Measurements from ENCODE around the gene HEATR3.

The HEATR3 gene

GRCh38 chr16:50065624-50066481 is at the start of gene HEATR3:
Gene HEATR3 (plus strand): TSS chr16:50065970. CDS start chr16:50066132, 162 bp downstream.
- ATAC-seq (peak; percentile 82), DNase-seq (peak; percentile 96)

- ATAC-seq (no peak), DNase-seq (no peak)
These were observed 48.2 kb upstream of the HEATR3 start for GRCh38 chr16:50017553-50017952.

- no peak for DNase-seq
- no peak for ATAC-seq
These were observed 44.2 kb upstream of the HEATR3 start for GRCh38 chr16:50021544-50021943.

- DNase-seq (no peak), ATAC-seq (no peak)
These were observed 42.1 kb upstream of the HEATR3 start for GRCh38 chr16:50023641-50024040.

GRCh38 chr16:50024207-50024606 is 41.6 kb upstream of the HEATR3 start:
- no peak for DNase-seq
- ATAC-seq = no peak

GRCh38 chr16:50024684-50025536 is 40.9 kb upstream of the HEATR3 start, which contains the start of gene CNEP1R1:
Gene CNEP1R1 (plus strand): TSS chr16:50025225. CDS start chr16:50025316, 91 bp downstream.
- ATAC-seq (peak; percentile 100), DNase-seq (peak; percentile 92)

GRCh38 chr16:50025537-50025931 is 40.2 kb upstream of the HEATR3 start:
- DNase-seq (peak; percentile 31), ATAC-seq (no peak)

- DNase-seq (no peak), ATAC-seq (no peak)
These were observed 37.9 kb upstream of the HEATR3 start for GRCh38 chr16:50027829-50028228.

- ATAC-seq (no peak), DNase-seq (no peak)
These were observed 30.2 kb upstream of the HEATR3 start for GRCh38 chr16:50035468-50035992.

- DNase-seq (no peak), ATAC-seq (no peak)
These were observed 29.3 kb upstream of the HEATR3 start for GRCh38 chr16:50036426-50036825.

GRCh38 chr16:50037662-50038220 is 28.0 kb upstream of the HEATR3 start:
- DNase-seq (no peak), ATAC-seq (no peak)

- DNase-seq (no peak), ATAC-seq (no peak)
These were observed 27.5 kb upstream of the HEATR3 start for GRCh38 chr16:50038286-50038685.

GRCh38 chr16:50038756-50039529 is 26.8 kb upstream of the HEATR3 start:
- DNase-seq = no peak
- no peak for ATAC-seq

- DNase-seq = no peak
- no peak for ATAC-seq
These were observed 25.8 kb upstream of the HEATR3 start for GRCh38 chr16:50040018-50040417.

- ATAC-seq = no peak
These were observed 25.1 kb upstream of the HEATR3 start for GRCh38 chr16:50040710-50041109.

GRCh38 chr16:50043358-50043757 is 22.4 kb upstream of the HEATR3 start:
- ATAC-seq (no peak), DNase-seq (no peak)

More at GRCh38 chr16:50040710-50041109, 25.1 kb upstream of the HEATR3 start:
- no peak for DNase-seq

GRCh38 chr16:50045412-50045811 is 20.4 kb upstream of the HEATR3 start:
- no peak for DNase-seq
- no peak for ATAC-seq

- DNase-seq (no peak), ATAC-seq (no peak)
These were observed 18.9 kb upstream of the HEATR3 start for GRCh38 chr16:50046853-50047252.

GRCh38 chr16:50047864-50048263 is 17.9 kb upstream of the HEATR3 start:
- DNase-seq (no peak), ATAC-seq (no peak)

- no peak for ATAC-seq
- no peak for DNase-seq
These were observed 15.0 kb upstream of the HEATR3 start for GRCh38 chr16:50050802-50051201.

- no peak for DNase-seq
- no peak for ATAC-seq
These were observed 9.5 kb upstream of the HEATR3 start for GRCh38 chr16:50056226-50056625.
